CD4-positive, alpha-beta T cell treated with Interferon gamma for 1 hour (primary cell): Measurements from ENCODE around the gene COL25A1.
"Not testable (repeated sequence)": the region's sequence is repeated elsewhere in the genome, so short reads cannot be mapped to it uniquely, and the experiment has no call there.

ENCODE experiments used
- DNase-seq: peaks from one replicate; pipeline ENCODE4 v3.0.0-alpha.2; 2020

Gene COL25A1

DNA sequence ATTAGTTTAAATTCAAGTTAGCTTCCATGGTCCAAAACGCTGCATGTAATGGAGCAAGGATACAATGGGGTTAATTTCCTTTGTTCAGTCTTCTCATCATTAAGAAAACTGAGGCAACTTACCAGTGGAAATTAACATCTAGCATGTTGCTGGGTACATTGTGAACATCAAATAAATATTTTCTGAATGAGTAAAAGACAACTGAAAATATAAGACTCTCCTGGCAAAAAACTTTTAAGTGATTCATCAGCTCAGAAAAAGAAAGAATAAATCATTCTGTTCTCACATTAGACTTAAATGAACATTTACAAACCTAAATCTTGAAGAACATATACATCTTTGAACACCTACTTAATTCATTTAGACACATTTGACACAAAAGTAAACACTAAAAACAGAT lies 401.2 kb downstream of the COL25A1 start:
- no peak for DNase-seq

DNA sequence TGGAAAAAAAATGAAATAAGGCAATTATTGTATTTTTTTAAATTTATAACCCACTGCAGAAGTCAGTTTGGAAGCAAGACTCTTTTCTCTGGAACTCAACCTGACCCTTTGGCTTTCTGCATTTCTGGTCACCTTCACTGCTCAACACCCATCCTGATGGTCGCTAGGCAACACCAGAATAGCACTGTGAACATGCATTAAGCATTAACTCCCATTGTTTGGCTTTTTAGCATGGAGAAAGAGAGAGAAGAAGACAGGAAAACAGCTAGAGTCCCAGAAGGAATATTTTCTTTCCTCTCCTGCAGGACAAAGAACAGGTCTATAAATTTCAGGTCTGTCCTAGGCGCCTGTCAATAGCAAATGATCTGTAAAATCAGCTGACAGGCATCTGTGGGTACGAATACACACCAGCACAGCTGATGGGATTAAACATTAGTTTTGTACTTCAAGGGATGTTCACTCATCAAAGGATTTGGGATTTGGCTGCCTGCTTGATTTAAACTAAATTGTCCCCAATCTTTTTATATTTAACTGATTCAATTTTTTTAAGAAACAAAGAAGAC lies 402.4 kb downstream of the COL25A1 start:
- no peak for DNase-seq

DNA sequence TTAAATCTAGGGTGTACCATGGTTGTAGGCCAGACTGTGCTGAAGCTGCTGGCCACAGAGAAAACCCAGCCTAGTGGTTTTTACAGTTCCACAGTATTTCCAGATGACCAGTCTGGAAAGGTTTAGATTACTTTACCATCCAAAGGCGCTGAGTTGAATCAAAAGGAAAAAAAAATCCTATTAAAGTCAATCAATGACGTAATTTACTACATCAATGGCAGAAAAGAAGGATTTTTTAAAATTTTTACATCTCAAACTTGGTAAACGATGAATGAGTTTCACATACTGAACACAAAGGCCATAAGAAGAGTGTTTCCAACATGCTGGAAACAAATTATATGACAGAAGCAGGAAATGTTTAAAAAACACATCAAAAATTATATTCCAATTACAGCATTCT lies 409.0 kb downstream of the COL25A1 start:
- no peak for DNase-seq

DNA sequence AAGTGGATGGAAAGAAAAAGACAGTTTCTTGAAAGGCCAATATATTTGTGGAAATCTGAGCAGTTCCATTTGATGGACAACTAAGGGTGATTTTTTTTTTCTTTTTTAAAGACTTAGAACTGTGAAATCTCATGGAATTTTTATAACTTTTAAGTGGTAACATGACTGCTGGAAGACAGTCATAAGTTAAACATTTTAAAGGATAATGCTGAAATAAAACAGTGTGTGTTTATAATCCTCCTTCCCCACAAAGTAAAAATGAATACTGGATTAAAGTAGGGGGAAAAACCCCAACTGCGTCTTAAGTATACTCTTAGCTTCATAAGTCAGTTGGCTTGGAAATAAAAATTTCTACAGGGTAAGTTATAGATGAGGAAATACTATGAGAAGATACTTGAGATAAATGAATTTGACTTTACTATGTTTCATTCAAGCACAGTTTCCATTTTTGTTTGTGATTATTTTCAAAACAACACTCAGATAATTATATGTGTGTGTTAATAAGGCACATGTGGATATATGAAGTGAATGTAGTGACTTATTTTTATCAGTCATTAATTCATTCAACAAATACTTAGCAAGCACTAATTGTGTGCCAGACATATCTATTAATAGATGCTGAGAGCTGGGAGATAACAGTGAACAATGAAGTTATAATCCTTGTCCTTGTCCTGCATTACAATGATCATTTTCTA lies 410.4 kb downstream of the COL25A1 start:
- no peak for DNase-seq

DNA sequence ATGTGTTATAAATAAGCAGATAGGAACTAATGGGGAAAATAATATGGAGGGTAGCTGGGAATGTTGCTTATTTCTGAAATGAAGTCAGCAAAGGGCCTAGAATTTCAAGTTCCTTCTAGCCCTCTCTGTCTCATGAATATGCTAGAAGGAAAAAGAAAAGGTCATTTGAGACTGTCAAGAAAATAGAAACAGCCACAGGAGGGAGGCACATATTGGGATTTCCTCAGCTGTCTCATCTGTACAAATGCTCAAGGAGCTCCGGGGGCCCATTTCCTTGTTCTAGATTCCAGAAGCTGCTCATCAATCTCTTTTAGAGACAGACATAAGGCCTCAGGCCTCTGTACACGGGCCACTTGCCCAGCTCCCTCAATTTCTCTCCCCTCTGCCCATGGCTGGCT lies 412.0 kb downstream of the COL25A1 start:
- no peak for DNase-seq

DNA sequence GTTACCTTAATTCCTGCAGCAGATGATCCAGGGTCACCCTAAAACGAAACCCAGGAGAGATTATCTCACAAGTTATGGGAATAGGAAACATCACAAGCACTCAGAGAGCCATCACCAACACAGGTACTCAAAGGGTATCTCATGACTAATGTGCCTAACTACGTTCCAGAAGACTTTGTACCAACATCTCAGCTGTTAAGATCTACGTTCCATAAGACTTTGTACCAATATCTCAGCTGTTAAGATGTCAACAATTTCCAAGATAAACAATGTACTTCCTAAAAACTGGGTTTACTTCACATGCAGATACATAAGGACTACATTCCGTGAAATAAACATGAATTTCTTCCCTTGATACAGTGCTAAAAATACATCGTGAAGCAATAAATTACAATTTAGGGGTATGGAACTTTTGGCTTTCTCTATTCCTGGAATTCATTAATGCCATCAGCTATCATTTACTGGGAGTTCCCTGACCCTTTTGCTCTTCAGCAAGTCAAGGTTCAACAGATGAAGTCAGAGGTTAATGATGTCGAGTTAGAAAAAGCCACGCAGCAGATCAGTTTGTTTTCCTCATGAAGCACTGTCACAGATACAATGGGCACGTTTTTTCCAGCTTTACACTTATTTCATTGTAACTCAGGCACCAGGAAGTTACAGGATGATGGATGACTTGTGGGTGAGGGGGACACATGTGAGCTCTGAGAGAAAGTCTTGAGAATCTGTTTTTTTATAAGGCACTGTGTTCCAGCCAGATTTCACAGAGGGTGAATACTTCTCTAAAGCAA lies 412.6 kb downstream of the COL25A1 start:
- DNase-seq: no peak

DNA sequence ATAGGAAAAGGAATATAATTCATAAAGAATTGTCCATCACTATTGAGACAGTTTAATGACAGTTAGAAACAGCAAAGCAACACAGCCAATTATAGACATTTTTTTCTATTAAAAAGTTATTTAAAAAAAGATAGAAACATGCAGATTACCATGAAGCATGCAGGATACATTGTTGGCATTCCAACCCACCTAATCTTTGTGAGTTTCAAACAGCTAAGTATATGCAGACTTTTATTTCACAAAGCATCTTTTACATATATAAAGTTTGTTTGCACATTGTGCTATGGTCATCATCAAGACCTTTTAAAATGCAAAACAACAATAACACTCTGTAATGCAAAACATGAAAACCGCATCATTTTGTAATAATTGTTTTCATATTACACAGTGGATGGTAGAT lies 413.7 kb downstream of the COL25A1 start:
- DNase-seq: no peak

DNA sequence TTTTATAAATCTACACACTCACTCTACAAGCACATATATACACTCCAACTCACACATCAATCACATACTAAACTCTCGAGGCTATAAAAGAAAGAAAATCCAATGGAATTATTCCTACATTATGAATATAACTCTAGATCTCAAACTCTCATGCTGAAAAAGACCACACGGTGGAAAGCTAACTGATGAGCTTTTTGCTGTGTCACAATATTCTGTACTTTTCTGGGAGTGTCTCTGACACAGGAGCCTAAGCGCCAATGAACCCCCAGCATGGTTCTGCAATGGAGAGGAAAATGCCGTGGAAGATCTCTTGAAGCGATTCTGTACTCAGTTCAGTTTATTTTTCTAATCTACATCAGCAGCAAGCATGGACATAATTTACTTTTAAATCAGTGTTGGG lies 415.4 kb downstream of the COL25A1 start:
- DNase-seq: no peak

DNA sequence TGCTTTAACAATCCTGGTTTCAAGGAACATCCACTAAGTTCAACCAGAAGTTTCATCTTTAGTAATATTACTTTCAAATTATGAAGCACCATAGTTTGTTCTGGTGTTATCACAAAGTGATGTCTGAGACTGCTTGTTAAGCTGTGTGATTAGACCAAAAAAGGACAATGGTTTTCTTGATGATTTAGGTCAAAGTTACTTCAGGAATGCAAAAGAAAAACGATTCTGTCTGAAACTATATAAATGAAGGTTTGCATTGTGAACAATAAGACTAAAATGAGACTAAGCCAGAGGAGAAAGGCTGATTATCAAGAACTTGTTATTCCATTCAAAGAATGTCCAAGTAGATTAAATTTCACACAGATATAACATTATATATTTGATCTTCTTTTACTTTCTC lies 417.2 kb downstream of the COL25A1 start:
- no peak for DNase-seq

DNA sequence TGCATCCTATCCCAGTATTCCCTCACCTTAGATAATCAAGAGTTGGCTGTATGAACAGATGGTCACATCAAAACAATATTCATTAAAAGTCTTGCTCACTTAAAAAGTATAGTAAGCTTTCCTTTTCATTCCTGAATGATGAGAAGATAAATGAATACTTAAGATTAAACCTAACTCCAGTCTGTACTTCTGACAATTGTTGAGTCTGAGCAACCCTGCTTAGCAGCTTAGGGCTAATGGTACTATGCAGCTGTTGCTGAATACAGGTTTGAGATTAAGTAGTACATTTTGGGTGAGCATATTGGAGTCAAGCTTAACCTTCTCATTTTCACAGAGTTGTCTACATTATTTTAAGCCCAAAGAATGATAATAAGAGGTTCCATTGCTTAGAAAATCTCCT lies 417.9 kb downstream of the COL25A1 start:
- no peak for DNase-seq

DNA sequence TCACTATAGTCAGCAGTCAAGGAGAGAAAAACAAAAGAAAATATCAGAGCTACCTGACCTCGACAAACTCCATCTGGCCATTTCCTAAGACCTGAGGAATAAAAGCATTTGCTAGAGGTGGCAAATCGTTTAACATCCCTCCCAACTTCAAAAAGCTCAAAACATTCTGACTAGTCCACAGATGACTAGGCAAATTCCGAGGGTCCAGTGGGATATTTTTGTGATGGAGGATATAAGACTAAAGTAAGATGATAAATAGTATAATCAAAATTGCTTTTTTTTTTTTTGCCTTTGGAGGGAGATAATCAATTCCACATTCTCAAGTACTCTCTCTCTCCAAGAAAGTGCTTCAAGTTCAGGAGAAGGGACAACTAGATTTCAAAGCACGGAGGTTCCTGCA lies 420.5 kb downstream of the COL25A1 start:
- DNase-seq: no peak

DNA sequence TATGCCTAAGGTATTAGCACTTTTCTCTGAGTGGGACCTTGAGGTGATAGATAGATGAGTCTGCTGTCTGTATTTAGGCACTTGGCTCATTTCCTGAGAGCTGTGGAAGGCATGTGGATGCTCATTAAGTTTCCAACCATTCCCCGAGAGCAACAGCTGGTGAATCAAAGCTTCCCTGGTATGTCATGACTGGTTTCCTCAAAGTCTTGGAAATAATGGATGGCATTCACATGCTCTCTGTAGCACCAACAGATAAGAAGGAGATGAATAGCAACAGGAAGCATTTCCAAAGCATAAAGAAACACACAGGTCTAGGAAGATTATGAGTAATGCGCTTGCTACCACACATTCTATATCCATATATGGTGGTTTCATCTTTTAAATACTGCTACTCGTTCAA lies 421.3 kb downstream of the COL25A1 start:
- no peak for DNase-seq

DNA sequence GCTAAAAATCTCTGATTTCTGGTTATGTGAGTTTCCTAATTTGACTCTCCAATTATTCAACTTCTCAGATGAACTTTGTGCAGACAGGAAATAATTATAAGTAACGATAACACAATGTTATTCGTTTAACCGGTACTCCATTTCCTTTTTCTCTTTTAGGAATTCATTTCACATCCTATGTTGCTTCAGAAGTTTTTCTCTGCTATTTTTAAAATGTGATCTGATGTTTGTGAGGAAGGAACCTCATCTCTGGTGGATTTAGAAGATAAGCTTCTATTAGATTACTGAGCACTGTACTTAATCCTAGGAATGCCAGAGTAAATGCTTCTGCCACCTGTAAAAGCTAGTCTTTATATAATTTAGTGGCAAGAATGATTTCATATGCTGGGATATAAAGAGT lies 423.7 kb downstream of the COL25A1 start:
- no peak for DNase-seq

DNA sequence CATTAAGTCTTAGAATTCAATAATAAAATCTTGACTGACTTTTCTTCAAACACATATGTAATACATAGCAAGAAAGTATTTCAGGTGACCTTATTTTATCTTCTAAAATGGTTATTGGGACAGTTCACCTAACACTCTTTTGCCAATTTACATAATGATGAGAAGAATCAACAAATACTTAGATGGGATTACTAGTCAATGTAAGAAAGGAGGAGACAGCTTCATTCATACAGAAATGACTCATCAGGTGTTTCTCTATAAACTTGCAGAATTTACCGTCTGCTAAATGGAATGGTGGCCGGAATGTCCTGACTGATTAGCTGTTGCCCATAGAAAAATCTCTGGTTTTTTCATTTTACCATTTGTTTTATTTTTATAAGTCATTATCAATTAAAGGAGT lies 424.6 kb downstream of the COL25A1 start:
- no peak for DNase-seq

DNA sequence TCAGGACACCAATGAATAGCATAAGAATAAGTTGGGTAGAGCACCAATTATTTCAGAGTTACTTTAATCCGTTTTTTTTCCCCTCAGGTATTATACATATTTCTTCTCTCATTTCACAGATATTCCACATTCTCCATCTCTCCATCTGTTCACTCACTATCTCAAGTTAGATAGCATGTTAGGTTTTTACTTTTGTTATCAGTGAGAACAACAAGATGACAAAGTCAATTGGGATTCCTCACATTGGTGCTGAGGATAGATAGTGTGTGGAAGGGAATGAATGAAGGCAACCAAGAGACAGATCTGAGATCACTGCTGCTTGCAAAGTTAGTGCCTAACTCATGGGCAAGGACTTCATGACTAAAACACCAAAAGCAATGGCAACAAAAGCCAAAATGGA lies 427.7 kb downstream of the COL25A1 start:
- no peak for DNase-seq

DNA sequence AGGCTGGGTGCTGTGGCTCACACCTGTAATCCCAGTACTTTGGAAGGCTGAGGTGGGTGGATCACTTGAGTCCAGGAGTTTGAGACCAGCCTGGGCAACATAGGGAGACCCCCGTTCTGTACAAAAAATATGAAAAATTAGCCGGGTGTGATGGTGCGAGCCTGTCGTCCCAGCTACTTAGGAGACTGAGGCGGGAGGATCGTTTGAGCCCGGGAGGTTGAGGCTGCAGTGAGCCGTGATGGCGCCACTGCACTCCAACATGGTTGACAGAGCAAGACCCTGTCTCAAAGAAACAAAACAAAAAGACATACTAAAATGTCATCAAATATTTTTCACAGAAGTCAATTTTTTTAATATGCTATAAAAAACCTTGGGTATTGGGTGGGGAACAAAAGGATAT lies 432.5 kb downstream of the COL25A1 start:
- DNase-seq: not testable (repeated sequence)

DNA sequence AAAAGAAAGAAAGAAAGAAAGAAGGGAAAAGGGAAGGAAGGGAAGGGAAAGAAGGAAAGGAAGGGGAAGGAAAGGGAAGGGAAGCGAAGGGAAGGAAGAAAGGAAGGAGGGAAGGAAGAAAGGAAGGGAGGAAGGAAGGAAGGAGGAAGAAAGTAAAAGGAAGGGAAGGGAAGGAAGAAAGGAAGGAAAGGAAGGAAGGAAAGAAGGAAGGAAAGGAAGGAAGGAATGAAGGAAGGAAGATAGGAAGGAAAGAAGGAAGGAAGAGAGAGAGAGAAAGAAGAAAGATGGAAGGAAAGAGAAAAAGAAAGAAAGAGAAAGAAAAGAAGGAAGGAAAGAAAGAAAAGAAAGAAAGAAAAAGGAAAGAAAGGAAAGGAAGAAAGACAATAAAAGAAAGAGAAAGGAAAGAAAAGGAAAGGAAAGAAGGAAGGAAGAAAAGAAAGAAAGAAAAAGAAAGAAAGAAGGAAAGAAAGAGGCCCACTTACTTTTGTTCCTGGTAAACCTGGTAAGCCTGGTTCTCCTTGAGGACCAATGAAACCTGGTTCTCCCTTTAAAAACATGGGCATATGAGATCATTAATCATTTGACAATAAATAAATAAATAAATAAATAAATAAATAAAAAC lies 433.7 kb downstream of the COL25A1 start:
- no peak for DNase-seq

DNA sequence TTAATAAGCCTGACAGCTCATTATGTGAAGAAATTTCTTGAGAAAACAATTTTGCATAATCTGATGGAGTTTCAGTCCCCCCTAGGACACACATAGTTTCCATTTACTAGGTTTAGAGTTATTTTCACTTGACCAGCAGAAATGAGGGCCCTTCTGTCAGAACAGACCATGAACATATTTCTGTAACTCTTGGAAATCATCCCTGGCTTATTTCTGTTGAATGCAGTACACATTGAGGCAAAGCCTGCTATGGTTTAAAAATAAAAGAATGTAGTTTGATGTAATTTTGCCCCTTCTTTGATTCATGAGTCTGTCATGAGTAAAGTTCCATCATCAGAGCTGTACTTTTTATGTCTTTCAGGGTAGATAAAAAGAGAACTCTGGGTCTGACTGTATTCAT lies 435.0 kb downstream of the COL25A1 start:
- DNase-seq: no peak

DNA sequence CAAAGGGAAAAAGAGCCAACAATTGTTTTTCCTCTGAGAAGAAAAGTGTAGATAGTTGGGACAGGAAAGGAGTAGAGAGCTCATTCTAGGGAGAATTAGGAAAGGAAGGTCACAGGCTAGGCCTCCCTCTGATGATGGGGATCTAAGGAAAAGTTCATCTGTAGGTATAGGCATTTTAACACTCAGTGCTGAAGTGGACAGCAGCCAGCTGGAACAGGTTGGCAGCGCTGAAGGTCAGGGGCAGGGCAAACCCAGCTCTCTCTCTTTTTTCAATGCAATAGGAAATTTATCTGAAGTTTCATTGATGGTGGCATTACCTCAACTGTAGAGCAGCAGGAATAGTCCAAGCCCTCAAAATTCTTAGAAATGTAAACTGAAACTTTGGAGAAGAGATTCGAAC lies 441.1 kb downstream of the COL25A1 start:
- DNase-seq: no peak

DNA sequence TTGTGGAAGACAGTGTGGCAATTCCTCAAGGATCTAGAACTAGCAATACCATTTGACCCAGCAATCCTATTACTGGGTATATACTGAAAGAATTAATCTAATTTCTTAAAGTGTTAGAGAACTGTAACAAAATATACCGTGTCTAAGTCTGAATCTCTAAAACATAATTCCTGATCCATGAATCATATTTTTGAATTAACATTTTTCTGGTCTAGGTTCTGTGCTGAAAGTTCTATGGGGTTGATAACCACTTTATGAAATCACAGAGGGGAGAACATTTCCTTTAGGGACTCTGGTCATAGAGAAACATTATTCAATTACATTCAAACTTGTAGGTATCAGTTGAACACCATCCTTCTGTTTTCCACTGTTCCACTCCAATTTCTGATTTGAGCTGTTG lies 447.7 kb downstream of the COL25A1 start:
- no peak for DNase-seq

DNA sequence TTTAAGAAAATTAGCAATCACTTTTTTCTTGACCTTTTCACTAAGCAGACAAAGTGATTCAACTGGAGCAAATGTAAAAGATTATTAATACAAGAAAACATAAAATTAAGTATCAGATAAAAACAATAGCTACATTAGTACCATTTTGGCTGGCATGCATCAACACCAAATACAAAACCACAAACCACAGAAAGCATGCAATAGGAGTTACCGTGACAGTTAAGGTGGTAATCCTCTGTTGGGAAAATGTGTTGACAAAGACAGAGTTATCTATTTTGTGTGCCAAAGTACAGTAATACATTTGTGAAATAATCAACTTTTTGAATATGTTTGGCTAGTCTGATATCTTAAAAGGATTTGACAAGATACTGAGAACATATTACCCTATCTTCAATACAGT lies 449.8 kb downstream of the COL25A1 start:
- DNase-seq: no peak

DNA sequence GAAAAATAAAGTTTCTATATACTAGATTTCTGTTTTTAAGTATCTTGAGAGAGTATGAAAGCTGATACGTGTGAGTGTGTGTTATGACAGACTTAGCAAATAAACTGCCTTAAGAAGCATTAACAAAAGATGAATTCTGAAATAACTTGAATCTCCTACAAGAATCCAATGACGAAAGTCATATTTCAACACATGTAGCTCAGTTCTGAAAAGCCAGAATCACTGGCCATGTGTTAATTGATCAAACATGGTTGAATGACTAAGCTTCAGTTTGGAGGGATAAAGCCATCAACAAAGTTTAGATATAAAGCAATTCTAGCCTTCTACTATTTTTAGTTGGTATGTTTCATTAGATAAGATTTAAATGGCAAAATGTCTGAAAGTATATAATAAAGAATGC lies 451.1 kb downstream of the COL25A1 start:
- DNase-seq: no peak

DNA sequence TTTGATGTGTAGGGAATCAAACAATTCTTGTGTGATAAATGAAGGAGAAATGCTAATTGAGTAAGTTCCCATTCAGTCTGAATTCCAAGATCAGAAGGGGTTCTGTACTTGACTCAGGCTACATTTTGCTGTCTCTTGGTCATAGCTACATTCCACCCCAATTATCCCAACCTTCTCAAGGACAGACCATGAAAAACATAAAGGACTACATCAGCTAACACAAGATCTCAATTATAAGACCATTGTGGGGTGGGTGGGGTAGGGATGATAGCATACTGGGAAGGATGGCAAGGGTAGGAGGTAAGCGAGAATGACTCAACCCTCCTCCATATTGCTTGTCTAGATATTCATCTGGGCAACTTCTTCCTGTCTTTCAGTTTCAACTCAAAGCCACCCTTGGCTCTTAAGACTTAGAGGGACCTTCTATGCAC lies 452.2 kb downstream of the COL25A1 start:
- DNase-seq: no peak

DNA sequence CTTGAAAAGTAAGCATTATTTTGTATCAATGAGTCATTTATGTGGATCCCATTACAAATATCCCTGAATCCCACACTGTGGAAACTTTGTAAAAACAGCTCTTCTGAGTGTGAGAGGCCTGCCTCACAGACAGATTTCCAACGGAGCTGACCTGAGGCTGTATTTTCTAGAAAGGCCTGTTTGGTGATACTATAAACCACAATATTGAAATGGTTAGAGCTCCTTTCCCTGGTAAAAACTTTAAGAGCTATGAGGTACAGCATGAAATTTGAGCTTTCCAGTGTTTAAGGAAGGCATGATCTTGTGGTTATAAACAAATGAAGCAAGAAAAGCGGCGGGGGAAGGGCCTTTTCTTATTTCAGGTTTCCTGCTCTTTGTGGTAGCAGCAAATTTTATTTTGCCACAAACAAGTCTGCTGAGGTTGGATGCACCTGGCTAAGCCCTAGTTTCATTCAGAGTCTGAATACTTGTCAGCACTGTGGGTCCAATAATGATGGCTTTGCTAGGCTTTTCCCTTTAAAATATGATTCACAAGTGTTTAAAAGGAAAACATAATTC lies 452.8 kb downstream of the COL25A1 start:
- DNase-seq: no peak
